Panc1 (cell line): ENCODE measurements around the gene RFPL2. TPM values are rescaled to one million over a fixed set of nuclear protein-coding genes. Genes with fewer than 3 reads are reported as not detected.

ENCODE experiments used
- ATAC-seq: fragments of 200-7000 bp; cut with Tn5 transposase; 2 replicates; pipeline ENCODE4 v1.9.1; 2020; ENCODE audit warnings: mild to moderate bottlenecking, moderate library complexity
- BruUV-seq: library from RNA; stranded (reverse); fragments of 400-500 nt; replicated peaks from 2 replicates; lab custom pipeline; 2021; lab: Mats Ljungman, UMichigan
- CTCF ChIA-PET: fragments of 300-600 bp; sonication (Branson Sonifier 250); formaldehyde crosslinking; loops from one replicate; lab custom pipeline; 2022; ENCODE audit warnings: antibody characterized with exemption; lab: Charles Lee
- POLR2A ChIA-PET: fragments of 300-600 bp; sonication (Branson Sonifier 250); formaldehyde crosslinking; loops from one replicate; lab custom pipeline; 2022; ENCODE audit warnings: antibody characterized with exemption; lab: Charles Lee
- DNase-seq: peaks from one replicate; pipeline ENCODE4 v3.0.0-alpha.2; 2010; ENCODE audit warnings: low read depth, low spot score
- H3K27ac ChIP-seq: 2 replicates; pipeline ENCODE4 v1.5.1; 2011; ENCODE audit warnings: mild to moderate bottlenecking, low read length, inconsistent platforms
- H3K27me3 ChIP-seq: fragments of 200-500 bp; sonication (Bioruptor generic); 2 replicates; pipeline ENCODE4 v1.6.0; 2014; ENCODE audit warnings: low read length, inconsistent platforms; ENCODE audit not compliant: control insufficient read depth, insufficient read depth
- H3K36me3 ChIP-seq: fragments of 200-500 bp; sonication (Bioruptor generic); 2 replicates; pipeline ENCODE4 v1.5.1; 2014; ENCODE audit warnings: inconsistent platforms, mild to moderate bottlenecking, low read length, moderate library complexity; ENCODE audit not compliant: control insufficient read depth, insufficient read depth
- H3K4me1 ChIP-seq: 2 replicates; pipeline ENCODE4 v1.5.1; 2011; ENCODE audit warnings: inconsistent platforms, mild to moderate bottlenecking, low read length, moderate library complexity; ENCODE audit not compliant: control insufficient read depth, insufficient read depth
- H3K4me3 ChIP-seq, 2 experiments: 2 replicates each; pipeline ENCODE4 v1.5.1; 2011 to 2012; ENCODE audit warnings: low read depth in 2 of 2, low read length in 2 of 2, mild to moderate bottlenecking in 2 of 2, inconsistent platforms in 1 of 2, moderate library complexity in 1 of 2
- H3K9me3 ChIP-seq: fragments of 200-500 bp; sonication (Bioruptor generic); 2 replicates; pipeline ENCODE4 v1.5.1; 2014; ENCODE audit warnings: low read depth, mild to moderate bottlenecking, inconsistent platforms, low read length, moderate library complexity; ENCODE audit not compliant: control insufficient read depth, insufficient read depth
- POLR2AphosphoS5 ChIP-seq: IDR thresholded peaks from 2 replicates; pipeline ENCODE4 v1.6.1; 2012; ENCODE audit warnings: mild to moderate bottlenecking, low read depth, low read length, moderate library complexity
- SIN3A ChIP-seq: IDR thresholded peaks from 2 replicates; pipeline ENCODE4 v1.6.1; 2012; ENCODE audit warnings: low read depth, mild to moderate bottlenecking, low read length, moderate library complexity, borderline replicate concordance; ENCODE audit not compliant: insufficient read depth
- TCF7L2 ChIP-seq: IDR thresholded peaks from 2 replicates; pipeline ENCODE4 v1.6.1; 2011; ENCODE audit warnings: mild to moderate bottlenecking, low read depth, low read length, inconsistent platforms
- in situ Hi-C: cut with HindIII; loops from 2 replicates; pipeline ENCODE4 v1.10.0; 2016; ENCODE audit warnings: low sequenced_read_pairs, low pct_unique_long_range_greater_than_20kb
- intact Hi-C: fragments of 100-400 bp; cut with micrococcal nuclease; formaldehyde crosslinking; loops from one replicate; pipeline ENCODE4 v1.10.0; 2022; ENCODE audit not compliant: unreplicated experiment
- total RNA-seq: library from RNA; stranded (reverse); gene quantifications from one replicate; pipeline ENCODE4 v1.2.1, GENCODE V29; 2021; ENCODE audit not compliant: unreplicated experiment
- TF ChIP-seq, protein P1 (sequence below), 2 experiments: IDR thresholded peaks; 2 replicates each; pipeline ENCODE4 v1.6.1; 2011 to 2012; ENCODE audit warnings: low read depth in 2 of 2, control low read depth in 1 of 2, low read length in 1 of 2, mild to moderate bottlenecking in 1 of 2, moderate library complexity in 1 of 2; ENCODE audit not compliant: insufficient read depth in 1 of 2
- TF ChIP-seq, protein P2 (sequence below): fragments of 450-650 bp; IDR thresholded peaks from 2 replicates; pipeline ENCODE4 v1.5.1; 2017; ENCODE audit warnings: mild to moderate bottlenecking

Gene RFPL2
- total RNA-seq, 1 experiment from 2014 or later: not detected

DNA sequence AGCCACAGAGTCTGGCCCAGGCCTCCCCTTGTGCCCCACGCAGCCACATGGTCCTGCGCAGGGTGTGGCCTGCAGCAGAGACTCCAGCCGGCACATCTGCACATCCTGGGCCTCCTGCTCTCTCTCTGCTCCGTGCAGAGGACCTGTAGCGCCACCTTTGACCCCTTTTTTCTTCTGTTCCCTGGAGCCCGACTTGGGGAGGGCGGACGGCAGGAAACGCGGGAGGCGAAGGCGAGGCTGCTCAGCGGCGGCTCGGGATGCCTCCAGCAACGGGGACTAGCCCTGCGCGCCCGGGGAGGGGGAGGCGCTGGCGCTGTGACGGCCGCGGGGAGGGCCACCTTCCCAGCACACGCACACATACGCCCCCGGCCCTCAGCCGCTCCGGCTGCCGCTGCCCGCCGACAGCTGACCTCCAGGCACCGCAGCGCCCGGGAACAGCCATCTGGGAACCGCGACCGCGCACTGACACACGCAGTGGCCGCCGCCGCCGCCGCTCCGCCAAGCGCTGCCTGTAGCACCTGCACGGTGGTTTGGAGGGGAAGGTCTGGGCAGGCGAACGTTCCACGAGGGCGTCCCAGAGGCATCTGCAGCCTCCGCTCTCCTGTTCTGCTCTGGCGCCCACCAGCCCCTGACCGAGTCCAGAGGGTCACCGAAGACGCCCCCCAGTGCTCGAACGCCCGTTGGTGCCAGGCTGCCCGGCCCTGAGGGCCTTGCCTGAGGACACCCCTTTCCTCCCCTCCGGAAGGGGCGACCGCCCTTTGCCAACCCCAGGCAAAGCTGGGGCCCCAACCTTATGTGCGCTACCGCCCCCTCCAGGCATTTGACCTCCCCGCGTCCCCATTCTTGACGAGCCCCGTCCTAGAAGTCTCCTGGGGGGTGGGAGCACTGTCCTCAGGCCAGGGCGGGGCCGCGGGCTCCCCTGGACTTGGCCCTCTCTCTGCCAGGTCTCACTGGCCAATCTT, 28.9 kb downstream of the RFPL2 start:
- TF ChIP-seq SIN3A: no peak
- TF ChIP-seq, protein P1, sequence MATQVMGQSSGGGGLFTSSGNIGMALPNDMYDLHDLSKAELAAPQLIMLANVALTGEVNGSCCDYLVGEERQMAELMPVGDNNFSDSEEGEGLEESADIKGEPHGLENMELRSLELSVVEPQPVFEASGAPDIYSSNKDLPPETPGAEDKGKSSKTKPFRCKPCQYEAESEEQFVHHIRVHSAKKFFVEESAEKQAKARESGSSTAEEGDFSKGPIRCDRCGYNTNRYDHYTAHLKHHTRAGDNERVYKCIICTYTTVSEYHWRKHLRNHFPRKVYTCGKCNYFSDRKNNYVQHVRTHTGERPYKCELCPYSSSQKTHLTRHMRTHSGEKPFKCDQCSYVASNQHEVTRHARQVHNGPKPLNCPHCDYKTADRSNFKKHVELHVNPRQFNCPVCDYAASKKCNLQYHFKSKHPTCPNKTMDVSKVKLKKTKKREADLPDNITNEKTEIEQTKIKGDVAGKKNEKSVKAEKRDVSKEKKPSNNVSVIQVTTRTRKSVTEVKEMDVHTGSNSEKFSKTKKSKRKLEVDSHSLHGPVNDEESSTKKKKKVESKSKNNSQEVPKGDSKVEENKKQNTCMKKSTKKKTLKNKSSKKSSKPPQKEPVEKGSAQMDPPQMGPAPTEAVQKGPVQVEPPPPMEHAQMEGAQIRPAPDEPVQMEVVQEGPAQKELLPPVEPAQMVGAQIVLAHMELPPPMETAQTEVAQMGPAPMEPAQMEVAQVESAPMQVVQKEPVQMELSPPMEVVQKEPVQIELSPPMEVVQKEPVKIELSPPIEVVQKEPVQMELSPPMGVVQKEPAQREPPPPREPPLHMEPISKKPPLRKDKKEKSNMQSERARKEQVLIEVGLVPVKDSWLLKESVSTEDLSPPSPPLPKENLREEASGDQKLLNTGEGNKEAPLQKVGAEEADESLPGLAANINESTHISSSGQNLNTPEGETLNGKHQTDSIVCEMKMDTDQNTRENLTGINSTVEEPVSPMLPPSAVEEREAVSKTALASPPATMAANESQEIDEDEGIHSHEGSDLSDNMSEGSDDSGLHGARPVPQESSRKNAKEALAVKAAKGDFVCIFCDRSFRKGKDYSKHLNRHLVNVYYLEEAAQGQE (IDR thresholded peaks at IDR 0.05; ENCODE audit: insufficient read depth in 1 of 2, low read depth in 2 of 2, low read length in 1 of 2): no peak
- TF ChIP-seq, protein P2, sequence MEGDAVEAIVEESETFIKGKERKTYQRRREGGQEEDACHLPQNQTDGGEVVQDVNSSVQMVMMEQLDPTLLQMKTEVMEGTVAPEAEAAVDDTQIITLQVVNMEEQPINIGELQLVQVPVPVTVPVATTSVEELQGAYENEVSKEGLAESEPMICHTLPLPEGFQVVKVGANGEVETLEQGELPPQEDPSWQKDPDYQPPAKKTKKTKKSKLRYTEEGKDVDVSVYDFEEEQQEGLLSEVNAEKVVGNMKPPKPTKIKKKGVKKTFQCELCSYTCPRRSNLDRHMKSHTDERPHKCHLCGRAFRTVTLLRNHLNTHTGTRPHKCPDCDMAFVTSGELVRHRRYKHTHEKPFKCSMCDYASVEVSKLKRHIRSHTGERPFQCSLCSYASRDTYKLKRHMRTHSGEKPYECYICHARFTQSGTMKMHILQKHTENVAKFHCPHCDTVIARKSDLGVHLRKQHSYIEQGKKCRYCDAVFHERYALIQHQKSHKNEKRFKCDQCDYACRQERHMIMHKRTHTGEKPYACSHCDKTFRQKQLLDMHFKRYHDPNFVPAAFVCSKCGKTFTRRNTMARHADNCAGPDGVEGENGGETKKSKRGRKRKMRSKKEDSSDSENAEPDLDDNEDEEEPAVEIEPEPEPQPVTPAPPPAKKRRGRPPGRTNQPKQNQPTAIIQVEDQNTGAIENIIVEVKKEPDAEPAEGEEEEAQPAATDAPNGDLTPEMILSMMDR: no peak
- TF ChIP-seq POLR2AphosphoS5: no peak
- TF ChIP-seq TCF7L2: no peak

DNA sequence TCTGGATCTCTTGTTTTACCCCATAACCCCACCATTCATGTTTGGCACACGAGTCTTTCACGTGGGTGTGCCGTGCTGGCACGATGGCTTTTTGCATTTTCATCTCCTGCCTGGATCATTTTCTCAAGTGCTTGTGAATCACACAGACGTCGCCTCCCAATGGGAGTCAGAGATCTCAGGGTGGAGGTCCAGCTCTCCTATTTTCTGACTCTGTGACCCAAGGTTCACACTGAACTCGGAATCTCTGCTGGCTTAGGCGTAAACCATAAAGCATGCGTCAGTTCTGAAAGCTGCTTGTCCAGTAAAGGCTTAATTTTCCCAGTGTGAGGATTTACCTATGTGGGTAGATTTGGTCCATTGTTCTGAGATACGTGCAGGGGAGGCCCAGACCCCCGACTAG, 29.8 kb downstream of the RFPL2 start:
- no peaks in the 10 kb centered on the region for H3K4me1 ChIP-seq
- no peak overlapping the region for H3K4me3 ChIP-seq
- no TSS peak for BruUV-seq
- POLR2A ChIA-PET: no interaction called here
- no peaks in the 10 kb centered on the region for H3K36me3 ChIP-seq
- intact Hi-C loops (no loop called here), in situ Hi-C loops (no loop called here)
- no peak for DNase-seq
- CTCF ChIA-PET: no interaction called here
- H3K27me3 ChIP-seq: no peaks in the 10 kb centered on the region; the same call in 1 of the 2 replicates
- no peak for ATAC-seq
- TF ChIP-seq TCF7L2: no peak
- H3K9me3 ChIP-seq: no peaks in the 10 kb centered on the region
- no peak overlapping the region for H3K27ac ChIP-seq

More for the DNA sequence above, 28.9 kb downstream of the RFPL2 start:
- H3K36me3 ChIP-seq: no peaks in the 10 kb centered on the region
- no peak overlapping the region for H3K27ac ChIP-seq
- ATAC-seq: no peak
- intact Hi-C loops (no loop called here), in situ Hi-C loops (no loop called here)
- H3K9me3 ChIP-seq: no peaks in the 10 kb centered on the region
- ChIA-PET CTCF (no interaction called here), POLR2A (no interaction called here)
- no TSS peak for BruUV-seq
- no peaks in the 10 kb centered on the region for H3K4me1 ChIP-seq
- H3K27me3 ChIP-seq: no peaks in the 10 kb centered on the region; the same call in 1 of the 2 replicates
- H3K4me3 ChIP-seq: no peak overlapping the region
- DNase-seq: no peak

DNA sequence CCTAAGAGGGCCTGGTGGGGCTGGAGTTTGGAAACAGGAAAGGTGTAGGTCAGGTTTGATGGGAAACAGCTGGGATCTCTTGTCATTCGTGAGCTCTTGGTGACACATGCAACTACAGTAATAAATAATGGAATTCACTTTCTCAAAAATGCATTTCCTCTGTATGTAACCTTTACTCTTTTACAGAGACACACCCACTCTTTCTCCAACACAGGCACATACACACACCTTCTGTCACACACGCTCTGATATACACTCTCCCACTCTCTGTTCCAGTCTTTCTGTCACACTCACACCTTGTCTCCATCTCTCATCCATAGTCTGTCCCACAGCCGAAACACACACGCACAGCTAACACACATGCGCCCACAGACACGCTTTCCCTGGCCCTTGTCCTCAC, 39.2 kb downstream of the RFPL2 start:
- ATAC-seq: no peak
- no peaks in the 10 kb centered on the region for H3K9me3 ChIP-seq
- in situ Hi-C loops: no loop called here
- TF ChIP-seq, protein P1 (IDR thresholded peaks at IDR 0.05; ENCODE audit: insufficient read depth in 1 of 2, low read depth in 2 of 2, low read length in 1 of 2): no peak
- TF ChIP-seq TCF7L2: no peak
- TF ChIP-seq, protein P2: no peak
- peaks cover 5% of the 10 kb centered on the region for H3K27me3 ChIP-seq
- ChIA-PET CTCF (no interaction called here), POLR2A (no interaction called here)
- intact Hi-C loops: no loop called here
- no peak overlapping the region for H3K27ac ChIP-seq
- H3K4me3 ChIP-seq: no peak overlapping the region
- DNase-seq: no peak
- H3K36me3 ChIP-seq: no peaks in the 10 kb centered on the region
- no peaks in the 10 kb centered on the region for H3K4me1 ChIP-seq
- BruUV-seq: no TSS peak
